Measurements from ENCODE around the gene PTGES. TPM values are rescaled to one million over a fixed set of nuclear protein-coding genes. Genes with fewer than 3 reads are reported as not detected.

Gene PTGES
- total RNA-seq, 1 experiment from 2014 or later: 2.5 TPM

DNA sequence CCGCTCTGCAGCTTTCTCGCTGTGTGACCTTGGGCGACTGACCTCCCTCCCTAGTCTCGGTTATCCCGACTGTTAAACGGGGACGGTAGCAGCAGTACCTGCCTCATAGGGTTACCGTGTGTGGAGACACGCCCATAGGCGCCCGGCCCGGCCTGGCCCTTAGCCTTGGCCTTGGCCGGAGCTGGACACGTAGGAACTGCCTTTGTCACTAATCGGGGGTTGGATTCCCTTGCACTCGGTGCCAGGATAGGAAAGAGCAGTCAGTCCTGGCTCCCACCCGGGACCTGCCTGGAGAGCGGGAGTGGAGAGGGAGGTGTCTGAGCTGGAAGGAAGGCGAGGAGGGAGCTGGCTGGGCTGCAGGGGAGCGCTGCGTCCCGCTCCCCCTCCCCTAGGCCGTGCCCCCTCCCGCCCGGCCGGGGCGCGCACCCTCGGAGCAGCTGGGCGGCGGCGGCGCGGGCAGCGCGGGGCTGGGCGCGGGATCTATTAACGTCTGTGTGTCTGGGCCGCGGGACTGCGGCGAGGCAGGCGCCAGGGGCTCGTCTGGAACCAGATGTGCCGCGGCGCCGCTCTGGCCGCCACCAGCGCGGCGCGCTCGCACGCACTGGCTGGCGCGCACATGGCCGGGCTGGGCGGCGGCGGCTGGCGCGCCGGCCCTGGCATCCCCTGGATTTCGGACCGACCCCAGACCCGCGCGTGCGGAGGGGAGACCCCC lies 55.7 kb downstream of the PTGES start:
- Mint-ChIP-seq H3K27me3 (ENCODE audit: low read depth) (peaks cover 13% of the 10 kb centered on the region), H3K9me3 (peaks cover 4% of the 10 kb centered on the region), H3K36me3 (no peaks in the 10 kb centered on the region), H3K4me1 (peaks cover 10% of the 10 kb centered on the region), H3K27ac (no peak overlapping the region), H3K4me3 (peak overlapping the region; percentile 91)
- ATAC-seq: peak; percentile 68
- TF ChIP-seq GTF2I (CRISPR knock-in tag; conservative IDR thresholded peaks at IDR 0.05): peak; percentile 41; the same call in 1 of the 2 replicates
- TF ChIP-seq, protein P1, sequence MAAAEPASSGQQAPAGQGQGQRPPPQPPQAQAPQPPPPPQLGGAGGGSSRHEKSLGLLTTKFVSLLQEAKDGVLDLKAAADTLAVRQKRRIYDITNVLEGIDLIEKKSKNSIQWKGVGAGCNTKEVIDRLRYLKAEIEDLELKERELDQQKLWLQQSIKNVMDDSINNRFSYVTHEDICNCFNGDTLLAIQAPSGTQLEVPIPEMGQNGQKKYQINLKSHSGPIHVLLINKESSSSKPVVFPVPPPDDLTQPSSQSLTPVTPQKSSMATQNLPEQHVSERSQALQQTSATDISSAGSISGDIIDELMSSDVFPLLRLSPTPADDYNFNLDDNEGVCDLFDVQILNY (CRISPR knock-in tag; IDR thresholded peaks at IDR 0.05): 0 out of 2 replicates have a peak, but pooled peaks have one; percentile 48
- peak; percentile 99 for TF ChIP-seq ESRRA (CRISPR knock-in tag; IDR thresholded peaks at IDR 0.05; ENCODE audit: borderline replicate concordance)
- TF ChIP-seq, protein P2, sequence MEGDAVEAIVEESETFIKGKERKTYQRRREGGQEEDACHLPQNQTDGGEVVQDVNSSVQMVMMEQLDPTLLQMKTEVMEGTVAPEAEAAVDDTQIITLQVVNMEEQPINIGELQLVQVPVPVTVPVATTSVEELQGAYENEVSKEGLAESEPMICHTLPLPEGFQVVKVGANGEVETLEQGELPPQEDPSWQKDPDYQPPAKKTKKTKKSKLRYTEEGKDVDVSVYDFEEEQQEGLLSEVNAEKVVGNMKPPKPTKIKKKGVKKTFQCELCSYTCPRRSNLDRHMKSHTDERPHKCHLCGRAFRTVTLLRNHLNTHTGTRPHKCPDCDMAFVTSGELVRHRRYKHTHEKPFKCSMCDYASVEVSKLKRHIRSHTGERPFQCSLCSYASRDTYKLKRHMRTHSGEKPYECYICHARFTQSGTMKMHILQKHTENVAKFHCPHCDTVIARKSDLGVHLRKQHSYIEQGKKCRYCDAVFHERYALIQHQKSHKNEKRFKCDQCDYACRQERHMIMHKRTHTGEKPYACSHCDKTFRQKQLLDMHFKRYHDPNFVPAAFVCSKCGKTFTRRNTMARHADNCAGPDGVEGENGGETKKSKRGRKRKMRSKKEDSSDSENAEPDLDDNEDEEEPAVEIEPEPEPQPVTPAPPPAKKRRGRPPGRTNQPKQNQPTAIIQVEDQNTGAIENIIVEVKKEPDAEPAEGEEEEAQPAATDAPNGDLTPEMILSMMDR (IDR thresholded peaks at IDR 0.05): no peak
- 0 out of 2 replicates have a peak, but pooled peaks have one; percentile 43 for TF ChIP-seq ZNF416 (CRISPR knock-in tag; IDR thresholded peaks at IDR 0.05)
- peak; percentile 85 for TF ChIP-seq FOXP1 (CRISPR knock-in tag; IDR thresholded peaks at IDR 0.05; ENCODE audit: borderline replicate concordance)
- TF ChIP-seq, protein P3, sequence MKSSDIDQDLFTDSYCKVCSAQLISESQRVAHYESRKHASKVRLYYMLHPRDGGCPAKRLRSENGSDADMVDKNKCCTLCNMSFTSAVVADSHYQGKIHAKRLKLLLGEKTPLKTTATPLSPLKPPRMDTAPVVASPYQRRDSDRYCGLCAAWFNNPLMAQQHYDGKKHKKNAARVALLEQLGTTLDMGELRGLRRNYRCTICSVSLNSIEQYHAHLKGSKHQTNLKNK (CRISPR knock-in tag; IDR thresholded peaks at IDR 0.05): no peak
- TF ChIP-seq, protein P4, sequence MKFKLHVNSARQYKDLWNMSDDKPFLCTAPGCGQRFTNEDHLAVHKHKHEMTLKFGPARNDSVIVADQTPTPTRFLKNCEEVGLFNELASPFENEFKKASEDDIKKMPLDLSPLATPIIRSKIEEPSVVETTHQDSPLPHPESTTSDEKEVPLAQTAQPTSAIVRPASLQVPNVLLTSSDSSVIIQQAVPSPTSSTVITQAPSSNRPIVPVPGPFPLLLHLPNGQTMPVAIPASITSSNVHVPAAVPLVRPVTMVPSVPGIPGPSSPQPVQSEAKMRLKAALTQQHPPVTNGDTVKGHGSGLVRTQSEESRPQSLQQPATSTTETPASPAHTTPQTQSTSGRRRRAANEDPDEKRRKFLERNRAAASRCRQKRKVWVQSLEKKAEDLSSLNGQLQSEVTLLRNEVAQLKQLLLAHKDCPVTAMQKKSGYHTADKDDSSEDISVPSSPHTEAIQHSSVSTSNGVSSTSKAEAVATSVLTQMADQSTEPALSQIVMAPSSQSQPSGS (CRISPR knock-in tag; IDR thresholded peaks at IDR 0.05; ENCODE audit: borderline replicate concordance, low read depth): no peak
- TF ChIP-seq TEAD4 (CRISPR knock-in tag; IDR thresholded peaks at IDR 0.05): 0 out of 2 replicates have a peak, but pooled peaks have one; percentile 28
- TF ChIP-seq, protein P5, sequence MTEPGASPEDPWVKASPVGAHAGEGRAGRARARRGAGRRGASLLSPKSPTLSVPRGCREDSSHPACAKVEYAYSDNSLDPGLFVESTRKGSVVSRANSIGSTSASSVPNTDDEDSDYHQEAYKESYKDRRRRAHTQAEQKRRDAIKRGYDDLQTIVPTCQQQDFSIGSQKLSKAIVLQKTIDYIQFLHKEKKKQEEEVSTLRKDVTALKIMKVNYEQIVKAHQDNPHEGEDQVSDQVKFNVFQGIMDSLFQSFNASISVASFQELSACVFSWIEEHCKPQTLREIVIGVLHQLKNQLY (CRISPR knock-in tag; IDR thresholded peaks at IDR 0.05): no peak
- peak; percentile 33; the same call in 1 of the 2 replicates for TF ChIP-seq CREM (CRISPR knock-in tag; IDR thresholded peaks at IDR 0.05)
- TF ChIP-seq KAT7 (CRISPR knock-in tag; IDR thresholded peaks at IDR 0.05; ENCODE audit: borderline replicate concordance): peak; percentile 71; the same call in 1 of the 2 replicates
- TF ChIP-seq, protein P6, sequence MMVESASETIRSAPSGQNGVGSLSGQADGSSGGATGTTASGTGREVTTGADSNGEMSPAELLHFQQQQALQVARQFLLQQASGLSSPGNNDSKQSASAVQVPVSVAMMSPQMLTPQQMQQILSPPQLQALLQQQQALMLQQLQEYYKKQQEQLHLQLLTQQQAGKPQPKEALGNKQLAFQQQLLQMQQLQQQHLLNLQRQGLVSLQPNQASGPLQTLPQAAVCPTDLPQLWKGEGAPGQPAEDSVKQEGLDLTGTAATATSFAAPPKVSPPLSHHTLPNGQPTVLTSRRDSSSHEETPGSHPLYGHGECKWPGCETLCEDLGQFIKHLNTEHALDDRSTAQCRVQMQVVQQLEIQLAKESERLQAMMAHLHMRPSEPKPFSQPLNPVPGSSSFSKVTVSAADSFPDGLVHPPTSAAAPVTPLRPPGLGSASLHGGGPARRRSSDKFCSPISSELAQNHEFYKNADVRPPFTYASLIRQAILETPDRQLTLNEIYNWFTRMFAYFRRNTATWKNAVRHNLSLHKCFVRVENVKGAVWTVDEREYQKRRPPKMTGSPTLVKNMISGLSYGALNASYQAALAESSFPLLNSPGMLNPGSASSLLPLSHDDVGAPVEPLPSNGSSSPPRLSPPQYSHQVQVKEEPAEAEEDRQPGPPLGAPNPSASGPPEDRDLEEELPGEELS (CRISPR knock-in tag; IDR thresholded peaks at IDR 0.05): peak; percentile 24; the same call in 1 of the 2 replicates
- CTCF ChIA-PET: interaction anchor here (0.9 to 3.9 kb wide), 9 partner anchors 10 to 557 kb away, joined by 3 to 26 read pairs (median 6); partner anchors contain the start of gene ASB6
- DNase-seq (ENCODE audit: low spot score): peak; percentile 44
- POLR2A ChIA-PET: no interaction called here

DNA sequence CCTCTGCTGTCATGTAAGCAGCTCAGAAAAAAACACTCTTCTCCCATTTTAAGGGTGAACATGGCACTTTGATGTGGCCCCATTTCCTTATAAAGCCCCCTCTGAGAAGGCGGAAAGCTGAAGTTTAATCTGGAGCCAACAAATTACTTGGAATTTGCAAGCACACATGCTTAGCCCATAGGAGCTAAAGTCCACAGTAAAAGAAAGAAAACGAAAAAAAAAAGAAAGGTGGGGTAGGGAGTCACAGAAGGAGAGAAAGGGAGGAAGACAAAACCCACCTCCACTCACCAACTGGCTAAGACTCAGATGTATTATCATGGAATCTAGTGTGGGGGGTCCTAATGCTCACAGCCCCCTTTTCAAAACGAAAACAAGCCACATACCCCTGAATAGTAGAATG lies 57.0 kb downstream of the PTGES start:
- ChIA-PET POLR2A (interaction anchor here (0.6 kb wide), 1 partner anchor 579 kb away, joined by 3 read pairs; no protein-coding TSS in a partner anchor), CTCF (interaction anchor here (0.5 to 3.9 kb wide), 7 partner anchors 25 to 553 kb away, joined by 3 to 26 read pairs (median 14); partner anchors contain the start of gene ASB6)
- Mint-ChIP-seq H3K27me3 (ENCODE audit: low read depth) (peaks cover 13% of the 10 kb centered on the region), H3K9me3 (peaks cover 4% of the 10 kb centered on the region), H3K4me1 (peaks cover 10% of the 10 kb centered on the region), H3K27ac (no peak overlapping the region), H3K36me3 (no peaks in the 10 kb centered on the region), H3K4me3 (no peak overlapping the region)
- DNase-seq (ENCODE audit: low spot score): no peak
- ATAC-seq: no peak
- TF ChIP-seq, protein P7, sequence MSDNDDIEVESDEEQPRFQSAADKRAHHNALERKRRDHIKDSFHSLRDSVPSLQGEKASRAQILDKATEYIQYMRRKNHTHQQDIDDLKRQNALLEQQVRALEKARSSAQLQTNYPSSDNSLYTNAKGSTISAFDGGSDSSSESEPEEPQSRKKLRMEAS (CRISPR knock-in tag; IDR thresholded peaks at IDR 0.05): no peak
- TF ChIP-seq FOXJ3 (CRISPR knock-in tag; IDR thresholded peaks at IDR 0.05; ENCODE audit: borderline replicate concordance) (no peak), ZNF121 (CRISPR knock-in tag; IDR thresholded peaks at IDR 0.05) (no peak), ELF4 (CRISPR knock-in tag; IDR thresholded peaks at IDR 0.05; ENCODE audit: low read depth) (no peak), TP53 (CRISPR knock-in tag; IDR thresholded peaks at IDR 0.05) (no peak), ZNF396 (CRISPR knock-in tag; IDR thresholded peaks at IDR 0.05; ENCODE audit: borderline replicate concordance) (no peak), TEAD1 (CRISPR knock-in tag; IDR thresholded peaks at IDR 0.05) (no peak), NFE2L1 (CRISPR knock-in tag; IDR thresholded peaks at IDR 0.05) (no peak), MYBL2 (CRISPR knock-in tag; IDR thresholded peaks at IDR 0.05) (no peak), CBFB (CRISPR knock-in tag; IDR thresholded peaks at IDR 0.05; ENCODE audit: low read depth) (no peak)
- TF ChIP-seq, protein P6 (CRISPR knock-in tag; IDR thresholded peaks at IDR 0.05): no peak
